Measurements from ENCODE around the gene PACSIN3.

PACSIN3 gene

GRCh38 chr11:47185305-47186075 is 744 bp downstream of the PACSIN3 start:
- in situ Hi-C loops (cut with MboI; ENCODE audit: low pct_unique_long_range_greater_than_20kb, low sequenced_read_pairs, unreplicated experiment): no loop called here
- DNase-seq (ENCODE audit: low spot score): no peak
- no peak for TF ChIP-seq CTCF (IDR thresholded peaks at IDR 0.05; ENCODE audit: extremely low read depth, insufficient read depth, missing control alignments)

- DNase-seq (ENCODE audit: low spot score): no peak
- no peak for TF ChIP-seq CTCF (IDR thresholded peaks at IDR 0.05; ENCODE audit: extremely low read depth, insufficient read depth, missing control alignments)
- in situ Hi-C loops (cut with MboI; ENCODE audit: low pct_unique_long_range_greater_than_20kb, low sequenced_read_pairs, unreplicated experiment): no loop called here
Observed at GRCh38 chr11:47184711-47185304, 1.4 kb downstream of the PACSIN3 start.

GRCh38 chr11:47183969-47184368 is 2.3 kb downstream of the PACSIN3 start:
- TF ChIP-seq CTCF (IDR thresholded peaks at IDR 0.05; ENCODE audit: extremely low read depth, insufficient read depth, missing control alignments): no peak
- DNase-seq (ENCODE audit: low spot score): no peak
- in situ Hi-C loops (cut with MboI; ENCODE audit: low pct_unique_long_range_greater_than_20kb, low sequenced_read_pairs, unreplicated experiment): no loop called here

- no peak for TF ChIP-seq CTCF (IDR thresholded peaks at IDR 0.05; ENCODE audit: extremely low read depth, insufficient read depth, missing control alignments)
- in situ Hi-C loops (cut with MboI; ENCODE audit: low pct_unique_long_range_greater_than_20kb, low sequenced_read_pairs, unreplicated experiment): no loop called here
- no peak for DNase-seq (ENCODE audit: low spot score)
Observed at GRCh38 chr11:47183031-47183856, 3.0 kb downstream of the PACSIN3 start.

- DNase-seq (ENCODE audit: low spot score): no peak
- in situ Hi-C loops (cut with MboI; ENCODE audit: low pct_unique_long_range_greater_than_20kb, low sequenced_read_pairs, unreplicated experiment): no loop called here
- no peak for TF ChIP-seq CTCF (IDR thresholded peaks at IDR 0.05; ENCODE audit: extremely low read depth, insufficient read depth, missing control alignments)
Observed at GRCh38 chr11:47182380-47182779, 3.9 kb downstream of the PACSIN3 start.

GRCh38 chr11:47181271-47181670 is 5.0 kb downstream of the PACSIN3 start:
- TF ChIP-seq CTCF (IDR thresholded peaks at IDR 0.05; ENCODE audit: extremely low read depth, insufficient read depth, missing control alignments): no peak
- in situ Hi-C loops (cut with MboI; ENCODE audit: low pct_unique_long_range_greater_than_20kb, low sequenced_read_pairs, unreplicated experiment): no loop called here
- DNase-seq (ENCODE audit: low spot score): no peak

All from GM13977 (cell line).